NCI-H446 (cell line): ENCODE results near the gene CFAP68.
"Not testable (repeated sequence)": the region's sequence is repeated elsewhere in the genome, so short reads cannot be mapped to it uniquely, and the experiment has no call there.

ENCODE experiments used
- DNase-seq, 2 experiments: peaks; one replicate each; lab custom pipeline; 2025; lab: John Stamatoyannopoulos, UW

The CFAP68 gene

DNA sequence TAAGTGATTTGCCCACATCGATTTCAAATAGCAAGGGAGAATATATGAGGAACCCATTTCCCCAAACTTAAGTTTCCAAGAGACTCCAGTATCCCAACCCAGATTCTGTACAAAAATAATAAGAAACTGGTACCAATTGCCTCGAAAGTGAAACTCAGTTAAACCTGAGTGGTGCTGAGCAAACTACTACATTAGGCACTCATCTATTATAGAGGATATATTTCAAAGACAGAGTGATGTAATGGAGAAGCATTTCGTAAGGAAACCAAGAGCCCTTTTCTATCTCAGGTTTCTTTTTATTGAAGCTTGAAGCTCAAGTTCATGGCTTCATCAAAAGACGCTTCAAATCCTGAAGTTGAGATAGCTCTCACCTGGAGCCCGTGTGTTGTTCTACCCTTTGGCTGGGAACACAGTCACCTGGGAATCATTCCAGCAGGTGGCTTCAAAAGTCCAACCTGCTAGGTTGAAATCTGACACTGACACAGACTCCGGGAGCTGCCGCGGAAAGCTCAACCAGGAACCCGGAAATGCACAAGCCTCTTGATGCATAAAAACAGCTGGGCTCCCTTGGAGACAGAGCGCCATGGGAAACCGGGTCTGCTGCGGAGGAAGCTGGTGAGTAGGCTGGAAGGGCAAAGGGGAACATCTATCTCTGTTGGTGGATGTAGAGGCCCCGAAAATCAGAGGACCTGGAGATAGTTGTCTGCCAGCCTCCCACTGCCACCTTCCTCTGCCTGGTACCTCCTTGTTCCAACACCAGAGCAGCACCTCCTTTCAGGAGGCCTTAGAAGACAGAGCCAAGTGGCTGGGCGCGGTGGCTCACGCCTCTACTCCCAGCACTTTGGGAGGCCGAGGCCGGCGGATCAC, 39.3 kb downstream of the CFAP68 start, which contains the start of gene C11orf52:
Gene C11orf52 (plus strand): TSS at position 524 of the 867 bp plus-strand sequence. CDS start 60 bp downstream, at position 584.
- DNase-seq, result no peak

DNA sequence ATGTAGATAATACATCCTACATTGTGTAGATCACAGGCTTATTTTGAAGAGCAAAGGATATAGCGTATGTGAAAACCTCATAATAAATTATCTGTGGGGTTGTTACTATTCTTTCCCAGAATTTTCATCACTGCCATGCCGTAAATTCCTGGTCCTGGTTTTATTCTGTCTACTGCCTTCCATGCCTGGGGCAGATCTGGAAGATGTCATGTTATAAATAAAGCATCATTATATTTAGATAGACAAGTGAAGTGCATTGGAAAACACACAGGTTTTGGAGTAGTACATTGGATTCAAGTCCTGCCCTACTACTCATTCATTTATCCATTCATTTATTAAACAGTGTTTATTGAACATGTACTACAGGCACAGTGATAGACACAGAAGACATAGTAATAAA, 41.6 kb downstream of the CFAP68 start:
- DNase-seq, result no peak

- DNase-seq, result no peak
Observed at GRCh38 chr11:111921541-111922230, 42.3 kb downstream of the CFAP68 start.

DNA sequence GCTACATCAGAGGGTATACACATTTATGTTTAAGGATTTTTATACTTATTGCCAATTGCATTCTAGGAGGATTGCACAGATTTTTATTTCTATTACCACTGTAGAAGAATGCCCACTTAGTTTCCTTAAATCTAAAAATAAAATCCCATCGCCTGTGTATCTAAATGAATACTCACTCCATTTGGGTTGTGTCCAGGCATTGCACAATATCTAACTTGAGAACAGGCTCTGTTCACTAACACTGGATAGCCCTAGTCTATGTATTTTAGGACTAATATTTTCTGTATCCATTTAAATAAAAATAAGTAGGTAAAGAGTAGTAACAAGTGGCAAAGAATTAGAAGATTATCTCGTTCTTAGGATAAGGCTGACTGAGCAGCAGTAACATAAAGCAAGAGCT, 43.5 kb downstream of the CFAP68 start:
- no peak for DNase-seq

DNA sequence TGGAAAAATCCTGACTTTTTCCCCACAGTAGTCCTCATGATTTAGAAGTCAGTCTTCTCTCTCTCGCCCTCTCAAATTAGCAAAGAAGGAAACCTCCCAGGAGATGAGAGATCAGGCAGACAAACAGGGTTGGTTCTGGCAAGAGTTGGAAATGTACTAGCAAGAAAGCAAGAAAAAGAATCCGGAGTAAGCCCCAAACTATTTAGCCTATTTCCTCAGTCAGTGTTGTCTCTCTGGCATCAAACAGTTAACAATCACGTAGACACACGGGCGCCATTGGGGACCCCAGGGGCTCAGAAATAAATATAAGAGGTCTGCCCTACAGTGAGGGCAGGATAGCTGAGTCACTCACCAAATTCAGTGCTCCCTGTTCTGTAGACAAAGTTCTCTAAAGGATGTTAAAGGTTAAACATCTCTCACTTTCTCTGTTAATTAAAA, 44.0 kb downstream of the CFAP68 start:
- DNase-seq, result no peak

- DNase-seq, result no peak
Observed at GRCh38 chr11:111923951-111924350, 44.6 kb downstream of the CFAP68 start.

DNA sequence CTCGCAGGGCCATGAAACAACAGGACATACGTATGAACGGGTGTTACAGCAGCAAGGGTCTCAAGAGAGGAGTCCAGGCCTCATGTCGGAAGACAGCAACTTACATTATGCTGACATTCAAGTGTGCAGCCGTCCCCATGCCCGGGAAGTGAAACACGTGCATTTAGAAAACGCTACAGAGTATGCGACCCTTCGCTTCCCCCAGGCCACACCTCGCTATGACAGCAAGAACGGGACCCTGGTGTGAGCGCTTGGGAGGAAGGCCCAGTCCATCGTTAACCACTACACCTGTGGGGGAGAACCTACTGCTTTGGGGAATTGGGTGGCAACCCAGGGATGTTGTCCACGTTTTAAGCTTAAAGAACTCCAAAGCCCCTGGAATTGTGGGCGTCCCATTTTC, 46.6 kb downstream of the CFAP68 start:
- DNase-seq, result no peak

DNA sequence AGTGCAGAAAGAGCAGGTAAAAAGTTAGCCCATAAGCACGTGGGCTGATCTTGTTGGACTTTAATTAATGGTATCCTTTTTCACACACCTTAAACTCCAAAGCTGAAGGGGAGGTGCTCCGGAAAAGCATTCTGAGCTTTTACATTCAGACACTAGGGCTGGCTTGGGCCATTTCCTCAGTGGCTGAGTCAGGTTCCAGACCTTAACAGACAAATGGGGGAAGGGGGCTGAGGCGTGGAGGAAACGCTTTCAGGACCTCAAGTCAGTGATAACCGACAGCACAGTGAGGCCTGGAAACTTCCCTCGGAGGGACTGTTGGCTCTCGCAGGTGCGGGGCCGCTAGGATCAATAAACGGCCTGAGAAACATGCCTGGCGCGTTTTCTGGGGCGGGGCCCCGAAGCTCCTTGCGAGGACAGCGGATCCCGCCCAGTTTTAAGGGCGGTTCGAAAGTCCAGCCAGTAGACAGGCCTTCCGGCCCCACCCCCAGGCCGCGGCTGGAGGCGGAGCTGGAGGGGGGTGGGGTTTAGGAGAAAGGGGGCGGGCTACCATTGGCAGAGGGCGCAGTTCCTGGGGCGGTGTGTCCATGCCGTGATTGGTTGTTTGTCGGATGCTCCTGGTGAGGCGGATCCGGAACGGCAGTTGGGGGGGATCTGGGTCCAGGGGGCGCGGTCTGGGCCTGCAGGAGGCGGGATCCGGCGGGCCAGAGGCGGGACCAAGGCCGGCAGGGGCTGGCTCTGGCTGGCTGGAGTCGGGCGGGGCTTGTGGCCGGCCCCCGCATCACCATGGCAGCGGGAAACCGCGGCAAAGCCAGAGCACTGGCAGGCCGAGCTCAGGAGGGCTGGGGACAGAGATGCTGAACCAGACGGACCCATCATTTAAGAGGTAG, 47.4 kb downstream of the CFAP68 start:
- DNase-seq, result peak; percentile 99

GRCh38 chr11:111930472-111930871, 51.1 kb downstream of the CFAP68 start:
- no peak for DNase-seq

- no peak for DNase-seq
Observed at GRCh38 chr11:111932611-111932950, 53.2 kb downstream of the CFAP68 start.

- DNase-seq, result not testable (repeated sequence)
Observed at GRCh38 chr11:111933176-111933575, 53.8 kb downstream of the CFAP68 start.

- no peak for DNase-seq
Observed at GRCh38 chr11:111933872-111934271, 54.5 kb downstream of the CFAP68 start.

DNA sequence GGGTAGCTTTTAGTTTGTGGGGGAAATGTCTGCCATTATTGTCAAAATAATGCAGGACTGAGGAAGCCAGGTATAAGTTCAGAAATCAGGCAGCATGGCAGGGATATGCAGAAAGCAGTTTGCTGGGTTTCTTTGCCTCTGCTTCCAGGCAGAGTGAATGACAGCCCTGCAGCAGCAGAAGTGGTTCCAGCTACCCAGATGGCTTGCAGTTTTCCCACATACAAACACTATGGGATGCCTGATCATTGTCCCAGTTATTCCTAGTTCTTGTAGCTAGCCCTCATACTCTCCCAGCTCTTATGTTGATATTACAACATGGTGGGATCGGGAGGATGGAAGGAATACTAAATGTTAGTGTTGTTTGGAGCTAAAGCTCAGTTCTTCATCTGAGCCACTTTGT, 55.0 kb downstream of the CFAP68 start:
- peak in 1 of 2 experiments; percentile 58 for DNase-seq
